IPS-15b (cell line): ENCODE results near the gene FGD4.
"Not testable (repeated sequence)": the region's sequence is repeated elsewhere in the genome, so short reads cannot be mapped to it uniquely, and the experiment has no call there.

Experiments
- H3K27me3 ChIP-seq: one replicate; pipeline ENCODE4 v1.6.1; 2013; ENCODE audit warnings: low read length; ENCODE audit not compliant: control insufficient read depth, insufficient read depth
- H3K36me3 ChIP-seq: one replicate; pipeline ENCODE4 v1.6.1; 2013; ENCODE audit warnings: low read length; ENCODE audit not compliant: control insufficient read depth, insufficient read depth
- H3K4me1 ChIP-seq: one replicate; pipeline ENCODE4 v1.6.1; 2013; ENCODE audit warnings: mild to moderate bottlenecking, low read length; ENCODE audit not compliant: control insufficient read depth, insufficient read depth
- H3K4me3 ChIP-seq: one replicate; pipeline ENCODE4 v1.5.1; 2013; ENCODE audit warnings: low read depth, low read length
- H3K9ac ChIP-seq: one replicate; pipeline ENCODE4 v1.6.1; 2013; ENCODE audit warnings: low read depth, mild to moderate bottlenecking, low read length
- H3K9me3 ChIP-seq: one replicate; pipeline ENCODE4 v1.6.1; 2013; ENCODE audit warnings: mild to moderate bottlenecking, low read length; ENCODE audit not compliant: control insufficient read depth, insufficient read depth

The FGD4 gene

DNA sequence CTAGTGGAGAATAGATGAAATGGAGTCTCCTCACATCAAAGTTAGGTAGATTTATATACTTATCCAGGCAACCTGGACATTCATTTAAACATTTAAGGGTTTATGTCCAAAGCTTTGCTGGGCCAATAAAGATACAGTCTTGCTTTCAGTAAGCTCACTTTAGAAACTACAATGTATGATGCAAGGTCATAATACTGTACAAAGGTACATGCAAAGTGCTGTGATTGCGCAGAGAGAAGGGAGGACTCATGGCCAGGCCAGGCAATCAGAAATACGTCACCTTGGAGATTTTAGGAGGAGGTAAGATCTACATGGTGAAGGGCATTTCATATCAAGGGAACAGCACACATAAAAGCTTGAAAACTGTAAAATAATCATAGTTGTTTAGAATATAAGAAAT is 113.6 kb downstream of the FGD4 start:
- Histone ChIP-seq H3K4me3 (no peak overlapping the region), H3K9me3 (no peaks in the 10 kb centered on the region), H3K36me3 (no peaks in the 10 kb centered on the region), H3K9ac (no peak overlapping the region), H3K27me3 (no peaks in the 10 kb centered on the region), H3K4me1 (no peaks in the 10 kb centered on the region)

DNA sequence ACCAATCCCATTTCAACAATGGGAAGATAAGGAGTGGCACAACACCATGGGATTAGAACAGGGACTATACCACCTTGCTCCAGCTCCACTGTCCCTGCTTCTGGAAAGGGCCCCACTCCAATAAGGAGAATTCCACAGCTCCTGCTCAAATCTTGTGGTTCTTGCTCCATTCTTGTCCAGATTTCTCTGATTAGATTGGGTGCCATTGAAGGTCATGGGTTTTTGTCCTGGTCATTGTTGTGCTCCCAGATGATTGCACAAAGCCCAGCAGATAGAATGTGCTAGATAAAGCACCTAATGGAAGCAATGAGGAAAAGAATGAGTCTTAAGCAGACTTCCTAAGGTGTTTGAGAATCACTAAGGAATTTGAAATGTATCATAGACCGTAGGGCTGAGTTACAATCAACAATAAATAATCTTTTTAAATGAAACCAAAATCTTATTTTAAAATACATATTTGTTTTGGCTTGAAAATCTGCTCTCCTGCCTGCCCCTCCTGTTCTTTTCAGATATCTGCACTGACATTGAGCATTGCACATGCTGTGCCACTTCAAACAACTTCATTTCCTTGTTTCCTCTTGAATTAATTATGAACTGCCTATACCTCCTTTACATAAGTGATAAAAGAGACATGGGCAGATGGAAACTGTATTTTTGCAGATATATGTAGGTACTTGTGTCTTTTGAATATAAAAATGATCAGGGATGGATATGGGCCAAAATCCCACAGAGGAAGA is 115.9 kb downstream of the FGD4 start:
- no peaks in the 10 kb centered on the region for H3K9me3 ChIP-seq
- H3K4me3 ChIP-seq = no peak overlapping the region
- H3K36me3 ChIP-seq = no peaks in the 10 kb centered on the region
- H3K4me1 ChIP-seq = no peaks in the 10 kb centered on the region
- no peaks in the 10 kb centered on the region for H3K27me3 ChIP-seq
- H3K9ac ChIP-seq = no peak overlapping the region

DNA sequence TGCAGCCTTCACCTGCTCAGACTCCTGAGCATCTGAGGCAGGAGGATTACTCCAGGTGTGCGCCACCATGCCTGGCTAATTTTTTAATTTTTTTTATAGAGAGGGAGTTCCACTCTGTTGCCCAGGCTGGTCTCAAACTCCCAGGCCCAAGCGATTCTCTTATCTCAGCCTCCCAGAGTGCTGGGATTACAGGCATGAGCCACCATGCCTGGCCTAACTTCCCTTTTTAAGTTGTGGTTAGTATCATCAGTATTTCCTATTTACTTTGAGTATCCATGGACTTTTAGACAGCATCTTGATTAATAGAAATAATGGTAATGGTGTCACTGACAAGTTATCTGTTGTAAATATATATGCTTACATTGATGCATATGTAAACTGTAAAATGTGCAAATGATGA is 116.9 kb downstream of the FGD4 start:
- no peak overlapping the region for H3K4me3 ChIP-seq
- no peaks in the 10 kb centered on the region for H3K4me1 ChIP-seq
- no peaks in the 10 kb centered on the region for H3K9me3 ChIP-seq
- H3K9ac ChIP-seq = no peak overlapping the region
- H3K36me3 ChIP-seq = no peaks in the 10 kb centered on the region
- no peaks in the 10 kb centered on the region for H3K27me3 ChIP-seq

DNA sequence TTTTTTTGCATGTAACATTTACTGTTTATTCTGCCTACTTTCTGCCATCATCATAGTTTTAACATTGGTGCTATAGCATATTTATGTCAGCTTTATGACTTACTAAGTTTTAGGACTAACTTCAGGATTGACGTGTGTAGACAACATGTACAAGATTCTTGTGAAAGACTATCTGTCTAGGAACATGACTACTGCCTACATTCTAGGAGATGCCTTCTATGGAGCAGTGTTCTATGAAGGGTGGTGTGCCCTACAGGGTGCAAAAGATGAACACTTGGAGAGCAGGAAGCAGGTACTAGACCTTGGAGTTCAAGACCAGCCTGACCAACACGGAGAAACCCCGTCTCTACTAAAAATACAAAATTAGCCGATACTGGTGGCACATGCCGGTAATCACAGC is 118.6 kb downstream of the FGD4 start:
- Histone ChIP-seq H3K4me3 (no peak overlapping the region), H3K9ac (no peak overlapping the region), H3K9me3 (no peaks in the 10 kb centered on the region), H3K36me3 (no peaks in the 10 kb centered on the region), H3K27me3 (no peaks in the 10 kb centered on the region), H3K4me1 (peaks cover 4% of the 10 kb centered on the region)

DNA sequence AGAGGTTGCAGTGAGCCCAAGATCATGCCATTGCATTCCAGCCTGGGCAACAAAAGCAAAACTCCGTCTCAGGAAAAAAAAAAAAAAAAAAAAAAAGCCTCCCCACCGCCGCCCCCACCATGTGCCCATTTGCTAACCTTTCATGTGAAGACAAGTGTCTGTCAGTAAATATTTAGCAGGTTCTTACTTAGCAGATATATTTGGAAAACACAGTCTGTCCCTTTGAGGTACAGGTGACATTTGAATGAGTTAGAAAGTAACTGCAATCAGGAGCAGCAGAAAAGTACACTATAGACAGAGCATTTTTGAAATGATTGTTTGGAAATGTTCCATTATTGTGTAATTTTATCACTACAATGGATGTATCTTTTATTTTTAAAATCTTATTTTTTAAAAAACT is 119.7 kb downstream of the FGD4 start:
- Histone ChIP-seq H3K36me3 (no peaks in the 10 kb centered on the region), H3K9me3 (no peaks in the 10 kb centered on the region), H3K27me3 (no peaks in the 10 kb centered on the region), H3K4me1 (peaks cover 4% of the 10 kb centered on the region), H3K4me3 (no peak overlapping the region), H3K9ac (no peak overlapping the region)

DNA sequence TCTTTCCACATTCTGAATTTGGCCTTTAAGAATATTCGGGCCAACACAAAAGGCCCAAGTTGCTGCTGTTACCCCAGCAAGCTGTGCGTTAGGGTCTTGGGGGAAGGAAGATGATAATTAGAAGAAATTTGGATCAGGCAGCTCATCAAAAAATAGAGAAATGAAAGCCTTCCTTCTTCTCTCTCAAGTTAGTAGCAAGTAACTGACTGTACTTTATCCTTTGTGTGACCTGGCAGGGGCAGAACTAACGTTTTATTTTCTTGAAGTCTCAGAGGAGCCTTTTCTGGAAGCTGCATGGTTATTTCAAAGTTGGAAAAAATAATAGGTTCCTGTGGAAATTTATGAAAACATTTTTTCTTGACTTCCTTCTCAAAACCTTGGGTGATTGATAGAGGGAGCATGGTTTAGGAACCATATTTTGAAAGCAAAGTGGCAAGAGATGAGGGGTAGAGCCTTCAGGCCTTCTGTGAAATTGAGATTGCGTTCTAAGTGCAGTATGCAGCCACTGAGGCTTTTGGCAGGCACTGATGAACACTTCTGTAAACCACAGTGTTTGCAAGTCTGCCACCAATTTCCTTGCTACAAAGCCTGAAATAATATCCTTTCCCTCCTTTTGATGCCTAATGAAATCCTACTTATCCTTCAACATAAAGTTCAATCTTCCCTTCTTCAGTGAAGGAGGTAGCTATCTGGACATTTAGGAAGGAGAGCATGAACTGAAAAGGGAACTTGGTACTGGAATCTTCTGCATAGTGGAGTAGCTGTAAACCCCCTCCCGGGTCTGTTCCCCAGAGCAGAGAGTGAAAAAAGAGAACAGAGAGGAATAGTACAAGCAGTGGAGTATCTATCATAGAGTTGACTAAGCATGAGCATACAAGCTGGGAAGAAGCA is 123.2 kb downstream of the FGD4 start:
- Histone ChIP-seq H3K4me1 (peaks cover 4% of the 10 kb centered on the region), H3K9ac (no peak overlapping the region), H3K4me3 (no peak overlapping the region), H3K27me3 (no peaks in the 10 kb centered on the region), H3K36me3 (no peaks in the 10 kb centered on the region), H3K9me3 (no peaks in the 10 kb centered on the region)

DNA sequence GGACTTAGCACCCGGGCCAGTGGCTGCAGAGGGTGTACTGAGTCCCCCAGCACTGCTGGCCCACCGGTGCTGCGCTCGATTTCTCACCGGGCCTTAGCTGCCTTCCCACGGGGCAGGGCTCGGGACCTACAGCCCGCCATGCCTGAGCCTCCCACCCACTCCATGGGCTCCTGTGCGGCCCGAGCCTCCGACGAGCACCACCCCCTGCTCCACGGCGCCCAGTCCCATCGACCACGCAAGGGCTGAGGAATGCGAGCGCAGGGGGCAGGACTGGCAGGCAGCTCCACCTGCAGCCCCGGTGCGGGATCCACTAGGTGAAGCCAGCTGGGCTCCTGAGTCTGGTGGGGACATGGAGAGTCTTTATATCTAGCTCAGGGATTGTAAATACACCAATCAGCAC is 126.4 kb downstream of the FGD4 start:
- not testable (repeated sequence) for H3K36me3 ChIP-seq, H3K9ac ChIP-seq, H3K9me3 ChIP-seq, H3K4me1 ChIP-seq, H3K27me3 ChIP-seq, H3K4me3 ChIP-seq

DNA sequence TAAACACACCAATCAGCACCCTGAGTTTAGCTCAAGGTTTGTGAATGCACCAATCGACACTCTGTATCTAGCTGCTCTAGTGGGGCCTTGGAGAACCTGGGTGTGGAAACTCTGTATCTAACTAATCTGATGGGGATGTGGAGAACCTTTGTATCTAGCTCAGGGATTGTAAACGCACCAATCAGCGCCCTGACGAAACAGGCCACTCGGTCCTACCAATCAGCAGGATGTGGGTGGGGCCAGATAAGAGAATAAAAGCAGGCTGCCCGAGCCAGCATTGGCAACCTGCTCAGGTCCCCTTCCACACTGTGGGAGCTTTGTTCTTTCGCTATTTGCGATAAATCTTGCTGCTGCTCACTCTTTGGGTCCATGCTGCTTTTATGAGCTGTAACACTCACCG is 127.0 kb downstream of the FGD4 start:
- H3K36me3 ChIP-seq, H3K4me3 ChIP-seq, H3K9me3 ChIP-seq, H3K27me3 ChIP-seq, H3K4me1 ChIP-seq, H3K9ac ChIP-seq: not testable (repeated sequence)

DNA sequence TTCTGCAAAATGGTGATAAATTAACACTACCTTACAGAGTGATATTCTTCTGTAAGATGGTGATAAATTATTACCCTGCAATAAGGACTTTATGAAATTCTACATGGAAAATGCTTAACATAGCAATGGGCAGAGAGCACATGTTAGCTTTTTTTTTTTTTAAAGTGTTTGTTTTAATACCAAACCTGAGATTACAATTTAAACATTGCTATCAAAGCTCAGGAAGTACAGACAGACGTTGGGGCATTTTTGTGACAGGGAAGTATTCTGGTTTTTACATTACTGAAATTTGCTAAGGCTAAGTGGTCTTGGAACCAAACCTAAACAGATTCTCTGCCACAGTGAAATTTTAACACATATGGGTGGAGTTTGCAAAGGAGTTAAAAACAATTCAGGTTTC is 133.1 kb downstream of the FGD4 start:
- no peaks in the 10 kb centered on the region for H3K9me3 ChIP-seq

DNA sequence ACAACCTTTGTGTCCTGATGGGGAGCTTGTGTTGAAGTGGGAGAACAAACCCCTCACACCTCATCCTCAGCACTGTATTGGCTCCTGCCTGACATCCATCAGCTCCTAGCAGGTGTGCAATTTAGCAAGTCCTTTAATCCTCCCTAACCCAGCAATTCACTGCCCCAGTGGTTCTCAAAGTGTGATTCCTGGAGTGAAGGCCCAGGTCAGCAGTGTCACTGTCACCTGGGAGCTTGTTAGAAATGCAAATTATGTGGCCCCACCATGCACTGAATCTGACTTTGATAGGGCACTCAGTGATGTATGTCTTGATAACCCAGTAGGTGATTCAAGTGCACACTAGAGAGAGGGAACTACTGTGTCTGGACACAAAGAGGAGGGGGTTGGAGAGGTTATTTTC is 133.6 kb downstream of the FGD4 start:
- H3K9ac ChIP-seq = no peak overlapping the region
- no peak overlapping the region for H3K4me3 ChIP-seq
- no peaks in the 10 kb centered on the region for H3K36me3 ChIP-seq
- peaks cover 14% of the 10 kb centered on the region for H3K4me1 ChIP-seq
- no peaks in the 10 kb centered on the region for H3K9me3 ChIP-seq
- H3K27me3 ChIP-seq = no peaks in the 10 kb centered on the region

More for the DNA sequence above, 133.1 kb downstream of the FGD4 start:
- no peak overlapping the region for H3K9ac ChIP-seq
- H3K36me3 ChIP-seq = no peaks in the 10 kb centered on the region
- peaks cover 14% of the 10 kb centered on the region for H3K4me1 ChIP-seq
- no peaks in the 10 kb centered on the region for H3K27me3 ChIP-seq
- no peak overlapping the region for H3K4me3 ChIP-seq

DNA sequence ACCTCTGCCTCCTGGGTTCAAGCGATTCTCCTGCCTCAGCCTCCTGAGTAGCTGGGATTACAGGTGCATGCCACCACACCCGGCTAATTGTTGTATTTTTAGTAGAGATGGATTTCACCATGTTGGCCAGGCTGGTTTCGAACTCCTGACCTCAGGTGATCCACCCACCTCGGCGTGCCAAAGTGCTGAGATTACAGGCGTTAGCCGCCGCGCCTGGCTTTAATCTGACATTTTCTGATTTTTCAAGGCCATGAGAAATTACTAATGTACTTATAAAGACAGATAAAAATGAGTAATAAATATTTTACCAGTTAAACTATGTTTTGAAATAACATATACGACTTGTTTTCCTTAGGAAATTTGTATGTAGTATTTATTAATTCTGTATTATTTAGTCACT is 134.1 kb downstream of the FGD4 start:
- not testable (repeated sequence) for H3K36me3 ChIP-seq, H3K4me3 ChIP-seq, H3K9me3 ChIP-seq, H3K27me3 ChIP-seq, H3K9ac ChIP-seq
- H3K4me1 ChIP-seq = peaks cover 14% of the 10 kb centered on the region

DNA sequence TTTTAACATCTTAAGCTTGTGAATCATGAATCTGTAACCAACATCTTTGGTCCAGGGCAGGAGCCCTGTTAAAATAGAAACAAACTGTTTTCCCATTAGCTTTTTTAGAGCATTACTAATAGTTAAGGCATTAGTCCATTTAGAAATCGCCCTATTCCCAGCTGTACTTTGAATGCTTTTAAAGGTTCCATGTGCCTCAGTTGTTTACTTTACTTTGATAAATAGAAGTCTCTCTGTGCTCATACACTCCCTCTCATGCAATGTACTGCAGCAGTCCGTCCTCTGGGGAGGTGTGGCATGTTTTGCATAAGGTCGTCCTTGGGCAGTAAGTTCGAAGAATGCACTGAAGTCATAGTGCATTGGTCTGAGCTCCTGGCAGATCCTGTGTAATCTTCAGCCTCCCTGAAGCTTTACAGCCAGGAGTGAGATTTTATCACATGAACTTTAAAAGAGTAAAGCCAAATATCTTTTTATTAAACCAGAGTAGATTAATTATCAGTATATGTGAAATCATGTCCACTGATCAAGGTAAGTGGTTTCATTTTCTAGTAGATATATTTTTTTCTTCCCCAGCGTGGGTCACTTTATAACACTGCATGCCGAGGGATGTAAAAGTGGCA is 134.7 kb downstream of the FGD4 start:
- H3K4me3 ChIP-seq = no peak overlapping the region
- H3K36me3 ChIP-seq = no peaks in the 10 kb centered on the region
- H3K27me3 ChIP-seq = no peaks in the 10 kb centered on the region
- no peaks in the 10 kb centered on the region for H3K9me3 ChIP-seq
- H3K4me1 ChIP-seq = peaks cover 14% of the 10 kb centered on the region
- H3K9ac ChIP-seq = no peak overlapping the region
